Tibial artery (tissue), 4 donors: ENCODE results near the gene HIVEP1.

Experiments
- DNase-seq, 2 donors: peaks; one replicate each; pipeline ENCODE4 v3.0.0-alpha.2; 2019
- H3K27ac ChIP-seq, 2 donors: fragments of 200-600 bp; sonication (generic) in 1 of 2; 1 replicate in 1 of 2; 2 replicates in 1 of 2; pipeline ENCODE4 v1.5.1; 2018 to 2019; ENCODE audit warnings: mild to moderate bottlenecking in 1 of 2
- H3K27me3 ChIP-seq, 2 donors: fragments of 200-600 bp; sonication (generic) in 1 of 2; one replicate each; pipeline versions ENCODE4 v1.5.1 to v1.6.0; 2016 to 2019
- H3K36me3 ChIP-seq, 3 donors: fragments of 200-600 bp; sonication (generic) in 2 of 3; one replicate each; pipeline ENCODE4 v1.5.1; 2016 to 2019; ENCODE audit warnings: mild to moderate bottlenecking in 2 of 3
- H3K4me1 ChIP-seq, 4 donors: fragments of 200-600 bp; sonication (generic) in 2 of 4; 1 replicate in 3 of 4; 2 replicates in 1 of 4; pipeline ENCODE4 v1.5.1; 2016 to 2019
- H3K4me3 ChIP-seq, 2 donors: fragments of 200-600 bp; sonication (generic) in 1 of 2; 1 replicate in 1 of 2; 2 replicates in 1 of 2; pipeline ENCODE4 v1.5.1; 2018 to 2019; ENCODE audit warnings: mild to moderate bottlenecking in 2 of 2
- H3K9me3 ChIP-seq, 3 donors: fragments of 200-600 bp; sonication (generic) in 1 of 3; one replicate each; pipeline ENCODE4 v1.5.1; 2016 to 2019
- intact Hi-C: fragments of 100-400 bp; cut with DNase I; formaldehyde crosslinking; loops from one replicate; pipeline ENCODE4 v1.15.0; 2023; ENCODE audit warnings: low total_unique reads
- TF ChIP-seq, protein P1 (sequence below), 2 experiments: fragments of 200-600 bp in 1 of 2; fragments of 450-650 bp in 1 of 2; IDR thresholded peaks; one replicate each; pipeline ENCODE4 v1.5.1; 2017 to 2019; ENCODE audit warnings: antibody characterized with exemption in 2 of 2, mild to moderate bottlenecking in 1 of 2, moderate library complexity in 1 of 2

HIVEP1 gene

DNA sequence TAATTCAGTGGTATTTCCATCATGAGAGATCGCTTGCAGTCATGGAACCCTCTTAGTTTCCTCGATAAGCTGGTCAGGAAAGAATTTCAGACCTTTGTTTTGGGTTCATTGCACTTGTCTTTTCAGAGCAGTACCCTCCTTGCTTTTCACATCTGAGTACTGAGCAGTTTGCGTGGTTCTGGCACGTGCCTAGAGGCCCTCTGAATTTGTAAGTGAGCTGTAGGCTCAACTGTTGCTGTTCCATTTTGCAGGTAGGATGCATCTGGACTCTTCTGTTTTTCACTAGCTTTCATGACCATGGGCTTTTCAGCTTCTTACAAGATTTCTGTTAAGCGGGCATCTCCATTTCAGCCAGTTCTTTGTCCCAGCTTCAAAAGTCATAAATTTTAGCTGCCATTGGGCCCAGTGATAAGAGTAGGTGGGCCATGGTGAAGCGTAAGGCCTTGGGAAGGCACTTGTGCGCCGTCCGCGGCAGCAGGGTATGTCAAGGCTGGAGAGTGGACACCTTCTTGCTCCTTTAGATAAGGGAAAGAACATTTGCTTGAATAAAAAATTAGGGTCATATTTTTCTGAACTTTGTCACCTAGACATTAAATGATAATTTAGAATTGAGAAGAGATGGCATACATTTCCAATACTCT, 35.8 kb downstream of the HIVEP1 start:
- Histone ChIP-seq H3K36me3 (no peaks in the 10 kb centered on the region), H3K4me1 (peaks cover 0 to 26% (median 8%) of the 10 kb centered on the region in 4 donors), H3K27me3 (no peaks in the 10 kb centered on the region), H3K9me3 (no peaks in the 10 kb centered on the region), H3K27ac (no peak overlapping the region), H3K4me3 (no peak overlapping the region)
- DNase-seq: no peak
- intact Hi-C loops: no loop called here
- TF ChIP-seq, protein P1, sequence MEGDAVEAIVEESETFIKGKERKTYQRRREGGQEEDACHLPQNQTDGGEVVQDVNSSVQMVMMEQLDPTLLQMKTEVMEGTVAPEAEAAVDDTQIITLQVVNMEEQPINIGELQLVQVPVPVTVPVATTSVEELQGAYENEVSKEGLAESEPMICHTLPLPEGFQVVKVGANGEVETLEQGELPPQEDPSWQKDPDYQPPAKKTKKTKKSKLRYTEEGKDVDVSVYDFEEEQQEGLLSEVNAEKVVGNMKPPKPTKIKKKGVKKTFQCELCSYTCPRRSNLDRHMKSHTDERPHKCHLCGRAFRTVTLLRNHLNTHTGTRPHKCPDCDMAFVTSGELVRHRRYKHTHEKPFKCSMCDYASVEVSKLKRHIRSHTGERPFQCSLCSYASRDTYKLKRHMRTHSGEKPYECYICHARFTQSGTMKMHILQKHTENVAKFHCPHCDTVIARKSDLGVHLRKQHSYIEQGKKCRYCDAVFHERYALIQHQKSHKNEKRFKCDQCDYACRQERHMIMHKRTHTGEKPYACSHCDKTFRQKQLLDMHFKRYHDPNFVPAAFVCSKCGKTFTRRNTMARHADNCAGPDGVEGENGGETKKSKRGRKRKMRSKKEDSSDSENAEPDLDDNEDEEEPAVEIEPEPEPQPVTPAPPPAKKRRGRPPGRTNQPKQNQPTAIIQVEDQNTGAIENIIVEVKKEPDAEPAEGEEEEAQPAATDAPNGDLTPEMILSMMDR (IDR thresholded peaks at IDR 0.05): no peak

DNA sequence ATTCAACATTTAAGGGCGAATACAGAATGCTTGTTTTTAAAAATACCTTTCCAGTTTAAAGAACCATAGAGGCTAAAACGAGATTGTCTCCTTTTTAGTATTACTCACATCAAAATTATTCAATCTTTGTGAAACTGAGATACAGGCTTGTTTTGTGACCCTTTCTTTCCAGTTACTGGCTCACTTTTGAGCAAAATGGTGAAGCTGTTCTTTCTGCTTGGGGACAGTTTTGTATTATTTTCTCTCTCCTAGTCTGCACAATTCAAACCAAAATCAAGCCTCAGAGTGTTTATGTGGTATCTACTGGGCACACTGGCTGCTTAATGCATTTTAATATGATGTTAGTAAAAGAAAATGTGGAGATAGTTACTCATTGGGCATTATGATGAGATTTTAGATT, 36.5 kb downstream of the HIVEP1 start:
- intact Hi-C loops: no loop called here
- TF ChIP-seq, protein P1 (IDR thresholded peaks at IDR 0.05): no peak

DNA sequence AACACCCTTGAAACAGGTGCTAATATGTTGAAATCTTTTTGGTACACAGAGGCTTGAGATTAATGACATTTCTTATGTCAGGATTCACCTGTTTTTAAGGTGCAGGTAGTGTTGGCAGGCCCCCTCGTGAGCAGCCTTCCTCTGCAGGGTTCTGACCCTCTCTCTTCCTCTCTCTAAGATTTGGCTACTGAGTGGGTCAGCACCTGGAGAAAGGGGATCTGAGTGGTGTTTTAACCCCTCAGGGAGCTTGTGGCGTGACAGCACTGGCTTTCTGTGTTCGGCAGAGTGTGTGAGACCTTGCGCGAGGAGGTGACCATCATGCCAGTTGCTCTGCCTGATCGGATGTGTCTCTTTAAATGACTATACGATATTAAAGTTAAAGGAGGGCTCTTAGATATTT, 37.1 kb downstream of the HIVEP1 start:
- TF ChIP-seq, protein P1 (IDR thresholded peaks at IDR 0.05): no peak
- DNase-seq: no peak
- intact Hi-C loops: no loop called here
- no peak overlapping the region for H3K27ac ChIP-seq
- no peaks in the 10 kb centered on the region for H3K9me3 ChIP-seq
- H3K27me3 ChIP-seq: no peaks in the 10 kb centered on the region
- peaks cover 0 to 26% (median 8%) of the 10 kb centered on the region in 4 donors for H3K4me1 ChIP-seq
- H3K4me3 ChIP-seq: no peak overlapping the region
- no peaks in the 10 kb centered on the region for H3K36me3 ChIP-seq

More for the DNA sequence above, 36.5 kb downstream of the HIVEP1 start:
- no peak for DNase-seq
- H3K9me3 ChIP-seq: no peaks in the 10 kb centered on the region
- H3K4me1 ChIP-seq: peaks cover 0 to 26% (median 8%) of the 10 kb centered on the region in 4 donors
- no peaks in the 10 kb centered on the region for H3K36me3 ChIP-seq
- H3K4me3 ChIP-seq: no peak overlapping the region
- H3K27ac ChIP-seq: no peak overlapping the region
- no peaks in the 10 kb centered on the region for H3K27me3 ChIP-seq

DNA sequence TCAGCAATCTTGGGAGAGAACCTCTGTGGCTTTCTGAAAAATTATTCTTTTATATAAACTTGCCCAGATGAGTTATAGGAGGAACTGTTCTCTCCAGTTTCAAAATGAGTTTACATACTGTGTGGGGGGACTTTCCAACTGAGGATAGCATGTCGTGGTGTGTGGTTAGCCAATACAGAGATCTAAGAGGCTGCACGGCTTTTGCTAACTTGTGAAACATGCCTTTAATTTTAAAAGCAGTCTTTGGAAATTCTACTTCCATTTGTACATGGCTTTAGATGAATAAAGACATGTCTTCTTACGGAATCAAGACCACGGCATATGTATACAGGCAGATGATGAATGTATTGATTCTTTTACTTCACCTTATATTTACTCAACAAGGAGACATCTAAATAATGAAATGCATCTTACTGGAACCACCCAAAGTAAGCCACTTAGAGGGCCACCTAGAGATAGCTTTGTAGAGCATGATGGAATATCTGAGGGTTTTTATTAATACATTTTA, 39.8 kb downstream of the HIVEP1 start:
- Histone ChIP-seq H3K4me1 (peaks cover 0 to 12% (median 0%) of the 10 kb centered on the region in 4 donors), H3K36me3 (no peaks in the 10 kb centered on the region), H3K27me3 (no peaks in the 10 kb centered on the region), H3K4me3 (no peak overlapping the region), H3K27ac (no peak overlapping the region), H3K9me3 (no peaks in the 10 kb centered on the region)
- DNase-seq: no peak
- TF ChIP-seq, protein P1 (IDR thresholded peaks at IDR 0.05): no peak
- intact Hi-C loops: no loop called here

DNA sequence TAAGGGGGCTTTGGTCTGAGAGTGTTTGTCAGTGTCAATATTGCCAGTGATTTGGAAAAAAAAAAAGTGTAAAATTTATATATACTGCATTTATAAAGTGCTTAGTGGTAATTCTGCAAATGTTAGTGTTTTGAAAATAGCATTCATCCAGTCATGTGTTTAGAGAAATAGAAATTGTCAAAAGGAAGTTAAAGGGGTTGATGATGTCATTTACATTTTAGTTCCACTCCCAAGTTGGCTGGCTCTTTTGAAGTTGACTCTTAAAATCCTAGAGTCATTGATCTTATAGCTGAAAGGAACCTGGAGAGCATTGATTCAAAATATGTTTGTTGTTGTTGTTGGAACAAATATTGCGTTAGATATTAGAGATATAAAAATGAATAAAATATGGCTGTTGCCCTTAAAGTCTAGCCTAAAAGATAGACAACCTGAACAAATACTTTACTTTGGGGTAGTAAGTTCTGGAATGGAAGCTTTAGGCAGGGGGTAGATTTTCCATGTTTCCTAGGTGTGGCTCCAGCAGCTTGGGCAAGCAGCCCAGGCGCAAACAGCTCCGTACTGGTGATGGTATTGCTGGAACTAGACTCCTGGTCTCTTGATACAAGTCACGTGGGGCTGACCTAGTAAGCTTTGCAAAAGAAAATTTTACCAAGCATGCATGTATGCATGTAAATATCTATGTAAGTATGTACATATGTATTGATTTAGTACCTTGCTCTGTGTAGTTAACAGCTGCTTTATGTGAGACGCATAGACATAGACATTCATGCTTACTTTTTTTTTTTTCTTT, 46.3 kb downstream of the HIVEP1 start:
- no peak overlapping the region for H3K27ac ChIP-seq

More for the DNA sequence above, 46.3 kb downstream of the HIVEP1 start:
- TF ChIP-seq, protein P1 (IDR thresholded peaks at IDR 0.05): no peak
- Histone ChIP-seq H3K4me3 (no peak overlapping the region), H3K9me3 (no peaks in the 10 kb centered on the region), H3K4me1 (peaks cover 0 to 9% (median 2%) of the 10 kb centered on the region in 4 donors), H3K36me3 (no peaks in the 10 kb centered on the region), H3K27me3 (no peaks in the 10 kb centered on the region)
- no peak for DNase-seq
- intact Hi-C loops: no loop called here
